WTC11 (cell line): Measurements from ENCODE around the gene CD109.

Experiments
- CREM ChIP-seq: sonication (generic); formaldehyde crosslinking; IDR thresholded peaks from 2 replicates; pipeline ENCODE4 v1.8.1; 2022; ENCODE audit warnings: mild to moderate bottlenecking, missing genetic modification reagents, moderate library complexity
- ELF4 ChIP-seq: sonication (generic); formaldehyde crosslinking; IDR thresholded peaks from 2 replicates; pipeline ENCODE4 v1.8.1; 2022; ENCODE audit warnings: low read depth, mild to moderate bottlenecking, moderate library complexity, missing genetic modification reagents
- FOXP1 ChIP-seq: sonication (generic); formaldehyde crosslinking; IDR thresholded peaks from 2 replicates; pipeline ENCODE4 v1.8.0; 2022; ENCODE audit warnings: missing genetic modification reagents, mild to moderate bottlenecking, moderate library complexity, borderline replicate concordance
- NR3C1 ChIP-seq: sonication (generic); formaldehyde crosslinking; conservative IDR thresholded peaks from 2 replicates; pipeline ENCODE4 v1.8.1; 2023; ENCODE audit warnings: low read depth, mild to moderate bottlenecking, missing genetic modification reagents
- USF1 ChIP-seq: sonication (generic); formaldehyde crosslinking; IDR thresholded peaks from 2 replicates; pipeline ENCODE4 v1.8.0; 2022; ENCODE audit warnings: mild to moderate bottlenecking, missing genetic modification reagents
- TF ChIP-seq, protein P1 (sequence below): fragments of 200-600 bp; IDR thresholded peaks from 2 replicates; pipeline ENCODE4 v1.8.0; 2022; ENCODE audit warnings: antibody characterized with exemption

DNA sequence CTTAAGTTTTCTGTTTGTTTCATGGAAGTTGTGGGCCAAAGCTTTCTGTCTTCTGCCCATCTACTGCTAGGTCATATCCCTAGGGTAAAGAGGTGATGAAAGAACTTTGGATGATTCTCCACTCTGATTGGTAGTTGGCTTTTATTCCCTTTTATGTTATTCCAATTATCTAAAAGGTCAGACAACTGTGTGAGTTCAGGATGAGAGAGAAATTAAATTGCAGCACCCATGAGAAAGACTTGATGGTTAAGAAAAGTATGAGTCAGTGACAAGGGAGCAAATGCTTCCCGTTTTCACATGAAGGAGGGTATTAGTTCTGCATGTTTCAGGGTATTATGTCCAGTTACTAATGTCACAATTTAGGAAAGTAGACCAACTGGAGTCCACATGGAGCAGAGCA, 136.3 kb downstream of the CD109 start:
- TF ChIP-seq FOXP1 (CRISPR knock-in tag) (no peak), NR3C1 (no peak), ELF4 (CRISPR knock-in tag) (no peak), CREM (CRISPR knock-in tag) (no peak), USF1 (no peak)
- TF ChIP-seq, protein P1, sequence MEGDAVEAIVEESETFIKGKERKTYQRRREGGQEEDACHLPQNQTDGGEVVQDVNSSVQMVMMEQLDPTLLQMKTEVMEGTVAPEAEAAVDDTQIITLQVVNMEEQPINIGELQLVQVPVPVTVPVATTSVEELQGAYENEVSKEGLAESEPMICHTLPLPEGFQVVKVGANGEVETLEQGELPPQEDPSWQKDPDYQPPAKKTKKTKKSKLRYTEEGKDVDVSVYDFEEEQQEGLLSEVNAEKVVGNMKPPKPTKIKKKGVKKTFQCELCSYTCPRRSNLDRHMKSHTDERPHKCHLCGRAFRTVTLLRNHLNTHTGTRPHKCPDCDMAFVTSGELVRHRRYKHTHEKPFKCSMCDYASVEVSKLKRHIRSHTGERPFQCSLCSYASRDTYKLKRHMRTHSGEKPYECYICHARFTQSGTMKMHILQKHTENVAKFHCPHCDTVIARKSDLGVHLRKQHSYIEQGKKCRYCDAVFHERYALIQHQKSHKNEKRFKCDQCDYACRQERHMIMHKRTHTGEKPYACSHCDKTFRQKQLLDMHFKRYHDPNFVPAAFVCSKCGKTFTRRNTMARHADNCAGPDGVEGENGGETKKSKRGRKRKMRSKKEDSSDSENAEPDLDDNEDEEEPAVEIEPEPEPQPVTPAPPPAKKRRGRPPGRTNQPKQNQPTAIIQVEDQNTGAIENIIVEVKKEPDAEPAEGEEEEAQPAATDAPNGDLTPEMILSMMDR: no peak
